WTC11 (cell line): ENCODE data around the gene SLC5A2. TPM values are rescaled to one million over a fixed set of nuclear protein-coding genes. Genes with fewer than 3 reads are reported as not detected.

ENCODE experiments used
- ATAC-seq: fragments of 200-7000 bp; cut with Tn5 transposase; 2 replicates; pipeline ENCODE4 v1.10.0; 2021; ENCODE audit warnings: mild to moderate bottlenecking, moderate library complexity
- CTCF ChIA-PET: fragments of 300-600 bp; sonication (Branson Sonifier 250); formaldehyde crosslinking; loops from one replicate; lab custom pipeline; 2021; ENCODE audit warnings: antibody characterized with exemption; lab: Charles Lee
- POLR2A ChIA-PET: fragments of 350-600 bp; sonication (Branson Sonifier 250); formaldehyde crosslinking; loops from one replicate; lab custom pipeline; 2021; ENCODE audit warnings: antibody characterized with exemption; lab: Charles Lee
- DNase-seq: peaks from one replicate; pipeline ENCODE4 v3.0.0; 2021; ENCODE audit warnings: low spot score
- H3K27ac Mint-ChIP-seq: 2 replicates; pipeline ENCODE4 v1.8.0; 2021; ENCODE audit warnings: mixed read lengths
- H3K27me3 Mint-ChIP-seq: 2 replicates; pipeline ENCODE4 v1.8.0; 2021; ENCODE audit warnings: low read depth, mild to moderate bottlenecking, moderate library complexity, mixed read lengths
- H3K36me3 Mint-ChIP-seq: 2 replicates; pipeline ENCODE4 v1.8.0; 2021; ENCODE audit warnings: mixed read lengths
- H3K4me1 Mint-ChIP-seq: 2 replicates; pipeline ENCODE4 v1.8.0; 2022; ENCODE audit warnings: mixed read lengths
- H3K4me3 Mint-ChIP-seq: 2 replicates; pipeline ENCODE4 v1.8.0; 2021; ENCODE audit warnings: mild to moderate bottlenecking, moderate library complexity, mixed read lengths
- H3K9me3 Mint-ChIP-seq: 2 replicates; pipeline ENCODE4 v1.8.0; 2021; ENCODE audit warnings: mixed read lengths
- CBFB ChIP-seq: sonication (generic); formaldehyde crosslinking; IDR thresholded peaks from 2 replicates; pipeline ENCODE4 v1.8.1; 2022; ENCODE audit warnings: mild to moderate bottlenecking, low read depth, missing genetic modification reagents
- FOXJ3 ChIP-seq: sonication (generic); formaldehyde crosslinking; IDR thresholded peaks from 2 replicates; pipeline ENCODE4 v1.9.0; 2021; ENCODE audit warnings: missing genetic modification reagents, mild to moderate bottlenecking, borderline replicate concordance
- ZNF138 ChIP-seq: sonication (generic); formaldehyde crosslinking; conservative IDR thresholded peaks from 2 replicates; pipeline ENCODE4 v1.8.1; 2022; ENCODE audit warnings: mild to moderate bottlenecking, moderate library complexity, missing genetic modification reagents
- ZNF317 ChIP-seq: sonication (generic); formaldehyde crosslinking; IDR thresholded peaks from 2 replicates; pipeline ENCODE4 v1.8.1; 2023; ENCODE audit warnings: low read depth, mild to moderate bottlenecking, moderate library complexity, missing genetic modification reagents, borderline replicate concordance
- ZNF425 ChIP-seq: fragments of 250-450 bp; sonication (Bioruptor Pico); conservative IDR thresholded peaks from 2 replicates; pipeline ENCODE4 v1.9.0; 2021; ENCODE audit warnings: mild to moderate bottlenecking
- total RNA-seq: library from RNA; stranded (reverse); gene quantifications from 3 replicates; pipeline ENCODE4 v1.2.3, GENCODE V29; 2021
- TF ChIP-seq, protein P1 (sequence below): fragments of 250-450 bp; sonication (Bioruptor Pico); IDR thresholded peaks from 2 replicates; pipeline ENCODE4 v1.9.0; 2021; ENCODE audit warnings: mild to moderate bottlenecking, borderline replicate concordance
- TF ChIP-seq, protein P2 (sequence below): sonication (generic); formaldehyde crosslinking; IDR thresholded peaks from 2 replicates; pipeline ENCODE4 v1.8.0; 2023; ENCODE audit warnings: missing genetic modification reagents
- TF ChIP-seq, protein P3 (sequence below): sonication (generic); formaldehyde crosslinking; IDR thresholded peaks from 2 replicates; pipeline ENCODE4 v1.8.0; 2022; ENCODE audit warnings: mild to moderate bottlenecking, missing genetic modification reagents
- TF ChIP-seq, protein P4 (sequence below): sonication (generic); formaldehyde crosslinking; IDR thresholded peaks from 2 replicates; pipeline ENCODE4 v1.8.1; 2022; ENCODE audit warnings: missing genetic modification reagents, borderline replicate concordance
- TF ChIP-seq, protein P5 (sequence below): sonication (generic); formaldehyde crosslinking; IDR thresholded peaks from 2 replicates; pipeline ENCODE4 v1.8.1; 2023; ENCODE audit warnings: mild to moderate bottlenecking, missing genetic modification reagents

SLC5A2 gene
- total RNA-seq, 1 experiment from 2014 or later = 0.83 TPM

DNA sequence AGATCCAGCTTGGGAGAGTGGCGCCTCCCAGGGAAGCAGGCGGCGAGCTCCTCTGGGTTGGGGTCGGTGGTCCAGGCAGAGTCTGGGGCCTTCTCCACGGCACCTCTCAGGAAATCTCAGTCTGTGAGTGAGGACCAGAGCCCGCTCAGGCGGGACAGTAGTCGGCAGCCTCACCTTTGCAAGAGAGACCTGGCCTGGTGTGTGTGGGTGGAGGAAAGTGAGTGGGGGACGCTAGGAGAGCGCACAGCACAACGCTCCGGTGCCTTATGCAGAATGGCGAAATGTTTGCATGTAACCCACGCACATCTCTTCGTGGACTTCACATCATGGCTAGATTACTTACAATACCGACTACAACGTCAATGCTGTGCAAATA is 47.0 kb downstream of the SLC5A2 start (continued):
- TF ChIP-seq, protein P1, sequence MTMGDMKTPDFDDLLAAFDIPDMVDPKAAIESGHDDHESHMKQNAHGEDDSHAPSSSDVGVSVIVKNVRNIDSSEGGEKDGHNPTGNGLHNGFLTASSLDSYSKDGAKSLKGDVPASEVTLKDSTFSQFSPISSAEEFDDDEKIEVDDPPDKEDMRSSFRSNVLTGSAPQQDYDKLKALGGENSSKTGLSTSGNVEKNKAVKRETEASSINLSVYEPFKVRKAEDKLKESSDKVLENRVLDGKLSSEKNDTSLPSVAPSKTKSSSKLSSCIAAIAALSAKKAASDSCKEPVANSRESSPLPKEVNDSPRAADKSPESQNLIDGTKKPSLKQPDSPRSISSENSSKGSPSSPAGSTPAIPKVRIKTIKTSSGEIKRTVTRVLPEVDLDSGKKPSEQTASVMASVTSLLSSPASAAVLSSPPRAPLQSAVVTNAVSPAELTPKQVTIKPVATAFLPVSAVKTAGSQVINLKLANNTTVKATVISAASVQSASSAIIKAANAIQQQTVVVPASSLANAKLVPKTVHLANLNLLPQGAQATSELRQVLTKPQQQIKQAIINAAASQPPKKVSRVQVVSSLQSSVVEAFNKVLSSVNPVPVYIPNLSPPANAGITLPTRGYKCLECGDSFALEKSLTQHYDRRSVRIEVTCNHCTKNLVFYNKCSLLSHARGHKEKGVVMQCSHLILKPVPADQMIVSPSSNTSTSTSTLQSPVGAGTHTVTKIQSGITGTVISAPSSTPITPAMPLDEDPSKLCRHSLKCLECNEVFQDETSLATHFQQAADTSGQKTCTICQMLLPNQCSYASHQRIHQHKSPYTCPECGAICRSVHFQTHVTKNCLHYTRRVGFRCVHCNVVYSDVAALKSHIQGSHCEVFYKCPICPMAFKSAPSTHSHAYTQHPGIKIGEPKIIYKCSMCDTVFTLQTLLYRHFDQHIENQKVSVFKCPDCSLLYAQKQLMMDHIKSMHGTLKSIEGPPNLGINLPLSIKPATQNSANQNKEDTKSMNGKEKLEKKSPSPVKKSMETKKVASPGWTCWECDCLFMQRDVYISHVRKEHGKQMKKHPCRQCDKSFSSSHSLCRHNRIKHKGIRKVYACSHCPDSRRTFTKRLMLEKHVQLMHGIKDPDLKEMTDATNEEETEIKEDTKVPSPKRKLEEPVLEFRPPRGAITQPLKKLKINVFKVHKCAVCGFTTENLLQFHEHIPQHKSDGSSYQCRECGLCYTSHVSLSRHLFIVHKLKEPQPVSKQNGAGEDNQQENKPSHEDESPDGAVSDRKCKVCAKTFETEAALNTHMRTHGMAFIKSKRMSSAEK (CRISPR knock-in tag) = no peak

DNA sequence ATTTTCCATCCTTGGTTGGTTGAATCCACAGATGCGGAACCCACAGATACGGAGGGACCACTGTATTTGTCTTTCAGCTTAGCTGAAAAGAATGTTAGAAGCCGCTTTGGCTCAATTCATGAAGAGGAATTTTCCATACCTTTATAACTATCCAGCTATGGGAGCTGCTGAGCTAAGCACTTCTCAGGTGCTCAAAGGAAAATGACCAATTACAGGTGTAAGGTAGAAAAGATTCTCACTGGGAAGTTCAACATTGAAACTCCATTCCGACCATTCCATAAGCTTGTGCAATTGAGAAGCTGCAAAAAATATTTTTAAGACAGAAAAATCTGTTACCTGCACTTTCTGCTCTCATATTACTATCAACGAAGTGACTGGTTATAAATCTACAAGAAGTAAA is 47.5 kb downstream of the SLC5A2 start:
- POLR2A ChIA-PET = no interaction called here
- Mint-ChIP-seq H3K27ac (no peak overlapping the region), H3K4me3 (peak overlapping the region; percentile 81), H3K9me3 (no peaks in the 10 kb centered on the region), H3K4me1 (peaks cover 26% of the 10 kb centered on the region), H3K27me3 (peaks cover 5% of the 10 kb centered on the region; the same call in 1 of the 2 replicates), H3K36me3 (no peaks in the 10 kb centered on the region)
- CTCF ChIA-PET = interaction anchor here (2.5 to 2.7 kb wide), 2 partner anchors 41 to 70 kb away, joined by 11 to 16 read pairs; no protein-coding TSS in a partner anchor
- no peak for DNase-seq
- ATAC-seq = no peak
- TF ChIP-seq, protein P2, sequence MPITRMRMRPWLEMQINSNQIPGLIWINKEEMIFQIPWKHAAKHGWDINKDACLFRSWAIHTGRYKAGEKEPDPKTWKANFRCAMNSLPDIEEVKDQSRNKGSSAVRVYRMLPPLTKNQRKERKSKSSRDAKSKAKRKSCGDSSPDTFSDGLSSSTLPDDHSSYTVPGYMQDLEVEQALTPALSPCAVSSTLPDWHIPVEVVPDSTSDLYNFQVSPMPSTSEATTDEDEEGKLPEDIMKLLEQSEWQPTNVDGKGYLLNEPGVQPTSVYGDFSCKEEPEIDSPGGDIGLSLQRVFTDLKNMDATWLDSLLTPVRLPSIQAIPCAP = no peak
- TF ChIP-seq, protein P3, sequence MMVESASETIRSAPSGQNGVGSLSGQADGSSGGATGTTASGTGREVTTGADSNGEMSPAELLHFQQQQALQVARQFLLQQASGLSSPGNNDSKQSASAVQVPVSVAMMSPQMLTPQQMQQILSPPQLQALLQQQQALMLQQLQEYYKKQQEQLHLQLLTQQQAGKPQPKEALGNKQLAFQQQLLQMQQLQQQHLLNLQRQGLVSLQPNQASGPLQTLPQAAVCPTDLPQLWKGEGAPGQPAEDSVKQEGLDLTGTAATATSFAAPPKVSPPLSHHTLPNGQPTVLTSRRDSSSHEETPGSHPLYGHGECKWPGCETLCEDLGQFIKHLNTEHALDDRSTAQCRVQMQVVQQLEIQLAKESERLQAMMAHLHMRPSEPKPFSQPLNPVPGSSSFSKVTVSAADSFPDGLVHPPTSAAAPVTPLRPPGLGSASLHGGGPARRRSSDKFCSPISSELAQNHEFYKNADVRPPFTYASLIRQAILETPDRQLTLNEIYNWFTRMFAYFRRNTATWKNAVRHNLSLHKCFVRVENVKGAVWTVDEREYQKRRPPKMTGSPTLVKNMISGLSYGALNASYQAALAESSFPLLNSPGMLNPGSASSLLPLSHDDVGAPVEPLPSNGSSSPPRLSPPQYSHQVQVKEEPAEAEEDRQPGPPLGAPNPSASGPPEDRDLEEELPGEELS = no peak
- TF ChIP-seq ZNF138 (CRISPR knock-in tag) (no peak), FOXJ3 (CRISPR knock-in tag) (no peak)

DNA sequence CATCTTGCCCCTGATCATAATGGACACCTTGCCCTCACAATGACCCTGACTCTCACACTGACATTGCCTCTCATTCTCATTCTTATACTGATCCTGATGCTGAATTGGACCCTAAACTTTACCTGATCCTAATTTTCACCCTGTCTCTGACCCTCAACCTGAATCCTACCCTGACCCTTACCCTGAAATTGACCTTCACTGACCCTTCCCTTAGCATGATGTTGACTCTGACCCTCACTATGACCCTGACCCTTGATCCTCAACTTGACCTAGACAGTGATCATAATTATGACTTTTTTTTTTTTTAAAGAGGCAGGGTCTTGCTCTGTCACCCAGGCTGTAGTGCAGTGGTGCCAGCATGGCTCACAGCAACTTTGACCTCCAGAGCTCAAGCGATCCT is 48.2 kb downstream of the SLC5A2 start:
- no peak overlapping the region for H3K27ac Mint-ChIP-seq
- H3K36me3 Mint-ChIP-seq = no peaks in the 10 kb centered on the region
- H3K4me3 Mint-ChIP-seq = no peak overlapping the region
- H3K4me1 Mint-ChIP-seq = peaks cover 26% of the 10 kb centered on the region
- DNase-seq = no peak
- no peaks in the 10 kb centered on the region for H3K9me3 Mint-ChIP-seq
- ATAC-seq = no peak
- H3K27me3 Mint-ChIP-seq = peaks cover 11% of the 10 kb centered on the region
- no peak for TF ChIP-seq CBFB (CRISPR knock-in tag)
- TF ChIP-seq ZNF425 (CRISPR knock-in tag) = no peak
- no peak for TF ChIP-seq ZNF317
- TF ChIP-seq, protein P4, sequence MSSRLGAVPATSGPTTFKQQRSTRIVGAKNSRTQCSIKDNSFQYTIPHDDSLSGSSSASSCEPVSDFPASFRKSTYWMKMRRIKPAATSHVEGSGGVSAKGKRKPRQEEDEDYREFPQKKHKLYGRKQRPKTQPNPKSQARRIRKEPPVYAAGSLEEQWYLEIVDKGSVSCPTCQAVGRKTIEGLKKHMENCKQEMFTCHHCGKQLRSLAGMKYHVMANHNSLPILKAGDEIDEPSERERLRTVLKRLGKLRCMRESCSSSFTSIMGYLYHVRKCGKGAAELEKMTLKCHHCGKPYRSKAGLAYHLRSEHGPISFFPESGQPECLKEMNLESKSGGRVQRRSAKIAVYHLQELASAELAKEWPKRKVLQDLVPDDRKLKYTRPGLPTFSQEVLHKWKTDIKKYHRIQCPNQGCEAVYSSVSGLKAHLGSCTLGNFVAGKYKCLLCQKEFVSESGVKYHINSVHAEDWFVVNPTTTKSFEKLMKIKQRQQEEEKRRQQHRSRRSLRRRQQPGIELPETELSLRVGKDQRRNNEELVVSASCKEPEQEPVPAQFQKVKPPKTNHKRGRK = no peak
- TF ChIP-seq, protein P5, sequence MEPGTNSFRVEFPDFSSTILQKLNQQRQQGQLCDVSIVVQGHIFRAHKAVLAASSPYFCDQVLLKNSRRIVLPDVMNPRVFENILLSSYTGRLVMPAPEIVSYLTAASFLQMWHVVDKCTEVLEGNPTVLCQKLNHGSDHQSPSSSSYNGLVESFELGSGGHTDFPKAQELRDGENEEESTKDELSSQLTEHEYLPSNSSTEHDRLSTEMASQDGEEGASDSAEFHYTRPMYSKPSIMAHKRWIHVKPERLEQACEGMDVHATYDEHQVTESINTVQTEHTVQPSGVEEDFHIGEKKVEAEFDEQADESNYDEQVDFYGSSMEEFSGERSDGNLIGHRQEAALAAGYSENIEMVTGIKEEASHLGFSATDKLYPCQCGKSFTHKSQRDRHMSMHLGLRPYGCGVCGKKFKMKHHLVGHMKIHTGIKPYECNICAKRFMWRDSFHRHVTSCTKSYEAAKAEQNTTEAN = no peak
- TF ChIP-seq ZNF138 (CRISPR knock-in tag) = no peak
- ChIA-PET CTCF (no interaction called here), POLR2A (interaction anchor here (0.8 kb wide), 1 partner anchor 182 kb away, joined by 3 read pairs; no protein-coding TSS in a partner anchor)
